GM12872 (cell line): Measurements from ENCODE around the gene SEMA5A.

ENCODE experiments used
- CTCF ChIP-seq: IDR thresholded peaks from 3 replicates; pipeline ENCODE4 v1.5.1; 2011; ENCODE audit warnings: low read depth, mild to moderate bottlenecking, low read length, moderate library complexity; ENCODE audit not compliant: insufficient read depth

The SEMA5A gene

GRCh38 chr5:9156282-9156681 lies 389.6 kb downstream of the SEMA5A start:
- TF ChIP-seq CTCF: peak; percentile 50

GRCh38 chr5:9151684-9152427 lies 394.0 kb downstream of the SEMA5A start:
- no peak for TF ChIP-seq CTCF

GRCh38 chr5:9149988-9150387 lies 395.9 kb downstream of the SEMA5A start:
- TF ChIP-seq CTCF: no peak

GRCh38 chr5:9148242-9148641 lies 397.6 kb downstream of the SEMA5A start:
- TF ChIP-seq CTCF: no peak

- no peak for TF ChIP-seq CTCF
These were observed 405.2 kb downstream of the SEMA5A start for GRCh38 chr5:9140711-9141110.

- TF ChIP-seq CTCF: no peak
These were observed 405.7 kb downstream of the SEMA5A start for GRCh38 chr5:9140202-9140601.

- TF ChIP-seq CTCF: no peak
These were observed 406.5 kb downstream of the SEMA5A start for GRCh38 chr5:9139344-9139743.
